GM21390 (cell line): Measurements from ENCODE around the gene NKD1.
A peak's percentile ranks its signal among the peaks of the same experiment; 100 is the strongest.
"Not testable (repeated sequence)": the region's sequence is repeated elsewhere in the genome, so short reads cannot be mapped to it uniquely, and the experiment has no call there.

Source experiments
- ATAC-seq: cut with Tn5 transposase; IDR thresholded peaks from one replicate; pipeline ENCODE4 v1.9.1; 2021; ENCODE audit not compliant: unreplicated experiment

The NKD1 gene

DNA sequence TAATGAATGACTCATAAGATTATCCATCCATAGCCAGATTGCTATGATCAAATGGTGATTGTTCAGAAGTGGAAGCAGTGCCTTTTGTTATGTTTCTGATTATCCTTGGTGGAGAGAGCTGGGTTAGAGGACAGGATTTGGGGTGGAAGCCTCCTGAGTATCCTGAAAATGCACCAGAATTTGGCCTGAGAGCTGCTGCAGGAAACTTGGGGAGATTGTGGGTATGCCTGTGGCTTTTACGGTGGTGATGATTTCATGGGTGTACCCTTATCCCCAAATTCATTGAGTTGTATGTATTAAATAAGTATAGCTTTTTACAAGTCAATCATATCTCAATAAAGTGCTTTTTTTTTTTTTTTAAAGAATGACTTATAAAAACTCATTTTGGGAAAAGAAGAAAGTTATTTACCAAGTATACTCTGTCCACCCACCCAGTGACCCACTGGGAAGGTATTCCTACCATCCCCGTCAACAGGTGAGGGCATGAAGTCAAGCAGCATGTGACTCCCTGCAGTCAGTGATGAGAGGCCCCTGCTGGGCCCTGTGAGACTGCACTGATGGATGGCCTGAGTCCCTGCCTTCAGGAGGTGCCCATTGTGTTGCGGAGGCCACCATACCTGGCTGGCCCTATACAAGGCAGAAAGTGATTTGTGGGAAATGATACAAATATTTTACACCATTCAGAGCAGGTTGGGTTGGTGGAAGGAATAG lies 28.4 kb downstream of the NKD1 start:
- ATAC-seq = no peak

- no peak for ATAC-seq
Measured at GRCh38 chr16:50578137-50578536, 29.9 kb downstream of the NKD1 start.

DNA sequence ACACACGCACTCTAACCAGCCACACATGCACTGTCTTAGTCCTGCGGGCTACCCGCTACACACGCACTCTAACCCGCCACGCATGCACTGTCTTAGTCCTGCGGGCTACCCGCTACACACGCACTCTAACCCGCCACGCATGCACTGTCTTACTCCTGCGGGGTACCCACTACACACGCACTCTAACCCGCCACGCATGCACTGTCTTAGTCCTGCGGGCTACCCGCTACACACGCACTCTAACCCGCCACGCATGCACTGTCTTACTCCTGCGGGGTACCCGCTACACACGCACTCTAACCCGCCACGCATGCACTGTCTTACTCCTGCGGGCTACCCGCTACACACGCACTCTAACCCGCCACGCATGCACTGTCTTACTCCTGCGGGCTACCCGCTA lies 31.2 kb downstream of the NKD1 start:
- not testable (repeated sequence) for ATAC-seq

GRCh38 chr16:50580180-50580798 lies 32.1 kb downstream of the NKD1 start:
- no peak for ATAC-seq

- no peak for ATAC-seq
Measured at GRCh38 chr16:50581845-50582244, 33.6 kb downstream of the NKD1 start.

- no peak for ATAC-seq
Measured at GRCh38 chr16:50583211-50583610, 35.0 kb downstream of the NKD1 start.

GRCh38 chr16:50584033-50584722 lies 36.0 kb downstream of the NKD1 start:
- ATAC-seq = peak; percentile 63

GRCh38 chr16:50585331-50585776 lies 37.2 kb downstream of the NKD1 start:
- no peak for ATAC-seq

GRCh38 chr16:50587543-50587942 lies 39.3 kb downstream of the NKD1 start:
- no peak for ATAC-seq

- ATAC-seq = no peak
Measured at GRCh38 chr16:50588276-50588675, 40.1 kb downstream of the NKD1 start.

DNA sequence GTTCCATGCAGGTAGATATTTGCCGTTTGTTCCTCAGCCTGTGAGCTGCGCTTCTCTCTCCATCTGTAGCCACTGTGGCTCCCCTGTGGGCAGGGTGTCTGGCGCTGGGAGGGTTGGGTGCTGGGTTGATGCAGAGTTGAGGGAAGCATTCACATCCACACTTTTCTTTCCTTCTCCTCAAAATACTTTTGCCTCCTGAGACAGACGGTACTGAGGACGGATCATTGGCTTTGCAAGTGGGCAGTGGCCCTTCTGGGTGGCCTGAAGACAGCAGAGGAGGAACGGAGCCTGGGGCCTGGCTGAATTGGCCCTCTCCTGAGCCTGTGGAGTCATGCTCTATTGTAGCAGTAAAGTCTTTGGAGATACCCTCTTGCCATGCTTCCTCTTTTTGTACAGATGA lies 43.0 kb downstream of the NKD1 start:
- ATAC-seq = no peak

- no peak for ATAC-seq
Measured at GRCh38 chr16:50591800-50592771, 43.9 kb downstream of the NKD1 start.

DNA sequence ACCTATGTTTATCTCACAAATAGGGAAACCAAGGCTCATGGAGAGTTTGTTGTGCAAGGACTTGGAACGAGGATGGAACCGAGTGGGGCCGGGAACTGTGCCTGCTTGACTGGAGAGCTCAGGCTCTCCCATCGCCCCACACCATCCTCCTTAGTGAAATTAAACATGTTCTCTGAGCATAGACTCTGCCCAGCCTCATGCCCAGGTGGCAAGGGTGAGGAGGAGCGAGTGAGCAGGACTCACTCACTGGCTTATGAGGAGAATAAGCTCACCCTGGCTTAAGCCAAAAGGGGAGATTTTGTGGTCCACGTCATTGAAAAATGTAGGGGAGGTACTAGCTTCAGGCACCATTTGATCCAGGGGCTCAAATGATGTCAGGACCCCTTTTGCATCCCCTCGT lies 44.8 kb downstream of the NKD1 start:
- ATAC-seq = no peak

DNA sequence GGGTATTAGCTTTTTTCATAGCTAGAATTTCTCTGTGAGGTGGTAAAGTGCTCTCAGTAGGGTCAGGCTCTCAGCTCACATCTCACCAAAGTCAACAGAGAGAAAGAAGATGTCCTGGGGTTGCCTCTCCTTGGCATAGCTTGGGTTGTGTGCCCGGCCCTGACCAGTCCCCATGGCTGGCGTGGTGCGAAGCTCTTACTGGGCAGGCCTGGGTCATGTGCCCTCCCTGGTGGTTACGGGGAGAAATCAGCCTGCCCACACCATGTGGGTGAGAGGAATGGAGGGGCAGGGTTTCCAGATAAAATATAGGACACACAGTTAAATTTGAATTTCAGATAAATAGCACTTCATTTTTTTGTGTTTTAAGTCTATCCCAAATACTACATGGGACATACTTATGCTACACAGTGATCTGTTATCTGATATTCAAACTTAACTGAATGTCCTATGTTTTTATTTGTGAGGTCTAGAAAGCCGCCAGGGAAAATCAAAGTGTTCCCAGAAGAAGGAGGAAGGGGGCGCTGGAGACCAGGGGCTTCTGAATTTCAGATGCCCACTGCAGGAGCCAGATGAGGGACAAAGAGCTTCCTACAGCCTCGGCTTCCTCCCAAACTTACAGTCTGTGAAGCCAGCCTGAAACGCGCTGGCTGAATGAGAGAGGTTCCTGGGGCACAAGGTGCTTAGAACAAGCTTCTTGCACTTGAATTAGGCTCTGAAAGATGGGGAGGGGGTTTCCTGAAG lies 45.4 kb downstream of the NKD1 start:
- ATAC-seq = no peak

- no peak for ATAC-seq
Measured at GRCh38 chr16:50594308-50595260, 46.4 kb downstream of the NKD1 start.

- ATAC-seq = no peak
Measured at GRCh38 chr16:50595859-50596258, 47.7 kb downstream of the NKD1 start.

DNA sequence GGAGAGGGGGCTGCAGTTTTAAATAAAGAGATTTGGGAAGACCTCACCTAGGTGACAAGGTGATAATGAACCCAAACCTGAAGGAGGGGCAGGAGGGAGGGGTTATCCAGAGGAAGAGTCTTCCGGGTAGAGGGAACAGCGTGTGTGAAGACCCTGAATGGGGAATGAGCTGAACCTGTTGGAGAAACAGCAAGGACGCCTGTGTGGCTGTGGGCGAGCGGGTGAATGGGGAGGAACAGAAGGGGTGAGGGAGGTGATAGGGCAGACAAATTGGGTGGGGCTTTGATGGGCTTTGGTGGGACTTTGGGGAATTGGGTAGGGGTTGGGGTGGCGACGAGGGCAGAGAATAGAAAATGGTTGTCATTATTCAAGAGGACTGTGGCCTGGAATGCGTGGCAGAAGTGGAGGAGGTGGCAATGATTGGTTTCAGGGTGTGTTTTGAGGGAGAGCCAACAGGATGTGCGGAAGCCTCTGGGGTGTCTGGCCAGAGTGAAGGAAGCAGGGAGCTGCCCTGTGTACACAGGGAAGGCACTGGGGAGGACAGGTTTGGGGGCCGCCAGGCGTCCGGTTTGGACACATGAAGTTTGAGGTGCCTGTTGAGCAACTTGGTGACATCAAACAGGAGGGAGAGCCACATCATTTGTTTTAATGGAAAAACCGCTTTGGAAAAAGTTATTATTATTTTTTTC lies 48.7 kb downstream of the NKD1 start:
- ATAC-seq = no peak

DNA sequence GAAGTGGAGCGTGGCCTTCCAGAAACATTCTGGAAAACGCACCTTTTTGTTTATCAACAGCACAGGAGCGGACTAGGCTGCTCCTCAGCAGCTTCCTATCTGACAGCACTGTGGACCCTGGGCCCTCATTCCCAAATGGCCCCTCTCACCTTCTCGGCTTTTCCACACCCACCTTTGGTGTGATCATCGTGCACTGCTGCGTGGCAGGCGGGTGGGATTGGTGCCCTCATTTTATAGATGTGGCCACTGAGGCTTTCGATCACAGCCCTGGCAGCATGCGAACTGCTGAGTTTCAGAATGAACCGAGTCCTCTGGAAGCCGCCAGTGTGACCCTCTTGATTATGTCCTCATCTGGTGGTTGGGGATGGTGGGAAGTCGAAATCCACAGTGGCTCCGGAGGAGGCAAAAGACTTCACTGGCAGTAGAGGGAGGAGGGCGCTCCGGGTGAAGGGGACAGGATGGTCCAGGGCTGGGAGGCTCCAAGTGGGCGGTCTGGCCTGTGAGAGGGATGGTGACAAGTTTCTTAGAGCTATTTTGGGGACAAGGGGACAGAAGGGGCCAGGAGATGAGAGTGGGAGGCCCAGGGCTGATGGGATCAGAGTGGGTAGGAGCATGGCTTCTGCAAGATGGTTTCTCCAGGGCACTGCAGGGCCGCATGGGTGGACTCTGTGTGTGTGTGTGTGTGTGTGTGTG lies 49.5 kb downstream of the NKD1 start:
- ATAC-seq = no peak
